HG02981 (cell line): ENCODE data around the gene PALS1.

Experiments
- ATAC-seq: cut with Tn5 transposase; IDR thresholded peaks from one replicate; pipeline ENCODE4 v1.9.1; 2021; ENCODE audit warnings: mild to moderate bottlenecking, moderate library complexity; ENCODE audit not compliant: unreplicated experiment

The PALS1 gene

DNA sequence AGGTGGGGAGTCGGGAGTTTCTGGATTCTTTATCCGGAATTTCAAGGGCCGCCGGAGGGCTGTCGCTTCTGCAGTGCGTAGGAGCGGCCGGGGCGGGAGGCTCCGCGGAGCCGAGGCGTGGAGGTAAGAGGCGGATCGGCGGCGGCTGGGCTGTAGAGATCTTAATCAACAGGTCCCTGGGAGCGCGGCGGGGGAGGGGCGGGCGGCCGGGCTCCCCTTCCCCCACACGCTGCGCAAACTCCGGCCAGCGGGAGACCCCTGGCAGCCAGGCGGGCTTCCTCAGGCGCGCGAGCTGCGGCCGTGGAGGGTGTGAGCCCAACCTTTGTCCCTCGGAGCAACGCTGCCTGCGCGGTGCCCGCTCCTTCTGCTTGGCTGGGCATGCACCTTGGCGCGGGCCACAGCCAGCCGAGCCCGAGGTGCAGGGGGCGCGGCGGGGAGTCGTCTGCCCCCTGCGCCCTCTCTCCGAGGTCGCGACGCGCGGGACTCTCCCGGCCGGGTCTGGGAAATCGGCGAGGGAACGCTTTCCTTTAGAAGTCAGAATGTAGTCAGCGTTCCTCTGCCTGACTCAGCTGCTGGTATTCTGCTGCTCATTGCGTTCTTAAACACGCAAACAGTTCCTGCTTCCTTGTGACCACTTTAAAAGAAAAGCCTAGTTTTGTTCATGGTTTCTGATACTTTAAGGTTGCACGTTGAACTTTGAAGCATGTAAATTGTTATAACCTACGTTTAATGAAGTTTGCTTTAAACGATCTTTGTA, at the start of gene PALS1:
TSS of gene PALS1 (plus strand) at position 25 of the 757 bp plus-strand sequence. CDS start 37,736 bp downstream, outside the sequence.
- ATAC-seq: peak; percentile 28

DNA sequence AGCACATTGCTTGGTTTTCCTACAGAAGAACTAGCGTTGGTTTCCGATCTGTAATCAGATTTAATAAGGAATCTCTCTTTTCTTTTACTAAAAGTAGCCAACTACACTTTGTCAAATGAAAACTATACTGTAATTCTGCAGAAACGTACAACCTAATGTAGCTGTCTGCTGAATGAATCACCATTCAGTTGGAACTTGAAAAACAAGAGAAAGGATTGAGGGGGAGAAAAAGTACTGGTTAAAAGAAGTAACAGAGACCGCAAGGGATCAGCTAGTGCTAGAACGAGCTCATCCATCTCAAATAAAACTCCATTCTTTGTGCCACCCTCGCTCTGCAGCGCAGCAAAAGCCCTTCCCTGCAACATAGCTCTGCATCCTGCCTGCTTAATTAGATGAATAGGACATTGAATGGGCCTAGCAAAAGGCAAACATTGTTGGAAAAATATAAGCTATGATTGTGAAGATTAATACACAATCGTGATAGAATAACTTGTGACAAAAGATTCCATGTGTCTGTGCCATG, 49.4 kb upstream of the PALS1 start:
- no peak for ATAC-seq

DNA sequence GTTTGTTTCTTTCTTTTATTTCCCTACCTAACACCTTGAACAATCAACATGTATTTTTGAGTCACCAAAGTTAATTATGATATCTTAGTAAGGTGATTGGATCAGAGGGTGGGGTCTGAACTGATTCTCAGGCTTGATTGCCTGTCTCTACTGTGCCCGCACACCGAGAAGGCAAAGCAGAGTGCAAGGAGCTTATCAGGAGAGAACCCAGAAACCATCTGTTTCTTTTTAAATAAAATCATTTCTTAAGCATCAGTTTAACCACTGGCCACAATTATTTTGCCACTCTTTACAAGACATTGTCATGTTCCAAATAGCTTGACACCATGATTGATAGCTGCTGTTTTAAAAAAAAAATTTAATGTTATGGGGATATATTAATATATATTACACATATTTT, 48.9 kb upstream of the PALS1 start:
- no peak for ATAC-seq

DNA sequence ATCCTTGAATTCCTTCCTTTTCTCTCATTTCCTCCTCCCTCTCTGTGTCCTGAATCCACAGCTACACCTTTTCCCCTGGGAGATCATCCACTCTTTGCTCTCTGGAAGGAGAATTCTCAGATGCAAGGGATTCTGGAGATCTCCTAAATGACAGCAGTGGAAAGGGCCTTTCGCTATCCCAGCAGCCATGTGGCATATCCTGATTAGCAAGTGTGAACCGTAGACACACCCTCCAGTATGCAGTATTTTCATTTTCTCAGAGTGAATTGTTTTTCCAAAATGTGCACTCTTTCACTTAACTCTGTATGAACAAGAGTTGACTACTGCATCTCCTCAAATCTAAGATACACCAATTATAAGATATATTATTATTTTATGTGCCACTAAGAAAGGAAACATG, 46.0 kb upstream of the PALS1 start:
- no peak for ATAC-seq

DNA sequence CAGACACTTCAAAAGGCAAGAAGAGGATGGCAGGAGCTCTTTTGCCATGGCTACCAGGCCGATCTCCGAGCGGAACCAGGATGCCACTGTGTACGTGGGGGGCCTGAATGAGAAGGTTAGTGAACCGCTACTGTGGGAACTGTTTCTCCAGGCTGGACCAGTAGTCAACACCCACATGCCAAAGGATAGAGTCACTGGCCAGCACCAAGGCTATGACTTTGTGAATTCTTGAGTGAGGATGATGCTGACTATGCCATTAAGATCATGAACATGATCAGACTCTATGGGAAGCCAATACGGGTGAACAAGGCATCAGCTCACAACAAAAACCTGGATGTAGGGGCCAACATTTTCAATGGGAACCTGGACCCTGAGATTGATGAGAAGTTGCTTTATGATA, 42.2 kb upstream of the PALS1 start:
- no peak for ATAC-seq

DNA sequence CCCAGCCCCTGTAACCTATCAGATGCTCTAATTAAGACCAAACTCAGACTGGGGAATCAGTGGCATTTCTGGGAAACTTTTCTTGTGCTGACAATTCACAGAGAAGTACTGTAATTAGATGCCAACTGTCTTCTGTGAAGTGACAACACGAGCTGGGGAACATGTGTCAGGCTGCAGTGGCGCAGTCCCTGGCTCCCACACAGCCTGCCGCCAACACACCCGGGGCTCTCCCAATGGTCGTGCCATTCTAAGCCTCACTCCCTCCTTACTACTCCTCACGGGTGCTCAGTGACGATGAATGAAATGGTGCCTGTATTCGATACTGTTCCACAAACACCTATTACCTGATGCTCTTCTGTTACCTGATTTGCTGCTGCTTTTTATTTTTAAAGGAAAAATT, 33.4 kb upstream of the PALS1 start:
- ATAC-seq: no peak

DNA sequence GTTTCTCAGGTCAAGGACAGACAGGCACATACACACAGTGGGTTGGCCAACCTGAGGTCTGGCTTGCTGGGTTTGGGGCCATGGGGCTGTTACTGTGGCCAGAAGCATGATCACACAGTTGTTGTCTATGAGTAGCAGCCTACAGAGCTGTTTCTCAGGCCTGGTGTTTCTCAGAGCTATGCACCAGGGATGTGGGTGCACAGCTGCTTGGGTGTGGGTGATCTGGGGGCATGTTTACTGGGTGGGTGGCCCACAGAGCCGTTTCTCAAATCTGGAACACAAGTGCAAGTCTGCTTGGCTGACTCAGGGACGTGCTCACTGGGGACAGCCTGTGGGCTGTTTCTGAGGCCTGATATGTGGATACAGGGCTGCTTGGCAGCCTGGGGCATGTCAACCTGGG, 23.1 kb upstream of the PALS1 start:
- no peak for ATAC-seq

DNA sequence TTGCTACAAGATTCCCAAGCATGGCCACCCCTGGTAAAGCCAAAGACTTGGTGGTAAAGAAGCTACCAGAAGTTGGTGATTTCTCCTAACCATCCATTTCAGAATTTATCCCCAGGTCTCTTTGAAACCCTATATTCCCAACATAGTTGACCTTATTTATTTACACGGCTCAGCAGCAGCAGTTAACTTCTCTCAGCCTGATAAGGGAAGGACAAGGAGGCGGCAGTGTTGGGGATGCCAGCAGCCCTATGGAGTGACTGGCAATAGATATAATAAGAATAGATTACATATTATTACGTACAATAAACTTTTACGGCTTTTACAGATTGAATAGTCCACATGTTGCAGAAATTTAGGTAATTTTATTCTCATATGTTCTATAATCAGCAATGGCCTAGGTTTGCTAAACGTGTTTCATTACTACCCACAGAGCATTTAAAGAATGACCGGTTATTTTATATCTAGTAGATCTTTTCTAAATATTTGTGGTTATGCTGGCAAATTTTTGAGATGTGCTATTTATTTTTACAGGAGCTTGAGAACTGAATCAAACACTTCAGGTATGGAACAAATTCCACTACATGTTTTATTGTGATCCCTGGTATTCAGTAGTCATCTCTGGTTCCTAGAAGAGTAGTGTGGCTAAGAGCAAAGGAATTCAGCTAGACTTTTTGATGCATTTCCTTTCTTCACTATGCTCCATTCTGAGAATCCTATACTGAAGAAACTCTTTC, 19.8 kb upstream of the PALS1 start:
- ATAC-seq: no peak

DNA sequence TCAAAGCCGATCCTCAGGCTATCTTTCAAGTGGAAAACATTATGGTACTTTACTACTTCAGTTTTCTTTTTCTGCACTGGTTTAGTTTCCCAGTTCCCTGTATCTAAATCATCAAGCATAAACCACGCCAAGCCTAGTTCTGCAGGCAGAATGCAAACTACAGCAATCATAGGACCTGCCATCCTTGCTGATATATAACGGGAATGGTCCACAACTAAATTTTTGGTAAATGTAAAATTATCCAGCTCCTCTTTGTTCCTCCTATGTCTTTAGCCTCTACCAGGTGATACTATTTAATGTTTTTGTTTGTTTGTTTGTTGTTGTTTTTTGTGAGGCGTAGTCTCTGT, 19.3 kb upstream of the PALS1 start:
- no peak for ATAC-seq

DNA sequence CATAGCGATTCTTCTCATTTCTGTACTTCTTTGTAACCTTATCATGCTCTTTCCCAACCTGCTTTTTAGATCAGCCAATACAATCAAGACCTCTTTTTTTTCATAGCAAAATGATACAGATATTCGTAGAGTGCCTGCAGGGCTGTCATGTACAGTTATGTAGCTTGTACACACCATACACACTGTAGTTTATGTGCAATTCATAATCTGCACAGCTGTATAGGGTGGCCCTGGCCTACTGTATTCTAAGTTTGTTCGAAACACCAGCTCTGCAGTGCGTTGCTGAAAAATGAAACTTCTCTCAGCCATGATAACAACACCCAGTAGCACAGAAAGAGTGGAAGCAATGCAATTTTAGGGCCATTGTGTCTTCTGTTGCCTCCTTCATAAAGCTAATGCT, 15.7 kb upstream of the PALS1 start:
- no peak for ATAC-seq

DNA sequence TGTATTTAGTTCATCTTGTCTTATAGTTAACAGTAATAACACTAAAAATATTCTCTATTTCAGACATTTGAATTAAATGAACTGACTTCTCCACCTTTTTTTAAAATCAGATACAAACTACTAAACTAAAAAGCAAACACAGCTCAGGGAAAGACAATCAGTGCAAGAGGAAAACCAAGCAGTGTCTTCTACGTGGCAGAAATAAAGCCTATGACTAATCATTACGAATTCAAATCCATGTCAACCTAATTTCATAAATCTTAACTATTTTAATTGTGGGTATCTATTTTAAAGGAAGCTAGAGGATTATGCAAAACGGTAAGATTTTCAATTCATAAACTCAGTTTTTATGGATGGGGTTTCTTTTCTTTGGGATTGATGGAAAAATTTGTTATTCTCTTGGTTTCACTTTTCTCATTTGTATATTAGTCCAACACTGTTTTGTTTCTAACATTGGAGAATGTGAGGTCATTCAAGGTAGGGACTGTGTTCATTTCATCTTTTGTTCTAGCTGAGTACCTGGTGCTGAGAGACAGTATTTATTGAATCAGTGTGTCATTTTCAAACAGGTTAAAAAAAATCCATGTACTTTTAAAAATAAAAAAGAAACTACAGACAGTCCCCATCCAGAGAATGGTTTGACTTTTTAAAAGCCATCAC, 12.8 kb upstream of the PALS1 start:
- no peak for ATAC-seq

DNA sequence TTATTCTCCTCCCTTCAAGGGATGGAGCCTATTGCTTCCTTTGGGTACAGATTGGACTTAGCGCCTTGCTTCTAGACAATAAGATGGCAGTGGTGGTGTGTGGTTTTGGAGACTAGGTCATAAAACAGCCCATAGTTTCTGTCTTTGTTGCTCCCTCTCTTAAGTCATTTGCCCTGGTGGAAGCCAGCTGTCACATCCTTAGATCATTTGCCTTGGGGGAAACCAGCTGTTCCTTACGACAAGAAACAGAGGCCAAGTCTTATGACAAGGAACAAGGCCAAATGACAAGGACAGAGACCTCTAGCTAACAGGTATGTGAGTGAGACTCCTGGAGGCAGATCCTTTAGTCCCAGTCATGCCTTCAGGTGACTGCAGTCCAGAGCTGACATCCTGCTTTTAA, 9.2 kb upstream of the PALS1 start:
- ATAC-seq: no peak

DNA sequence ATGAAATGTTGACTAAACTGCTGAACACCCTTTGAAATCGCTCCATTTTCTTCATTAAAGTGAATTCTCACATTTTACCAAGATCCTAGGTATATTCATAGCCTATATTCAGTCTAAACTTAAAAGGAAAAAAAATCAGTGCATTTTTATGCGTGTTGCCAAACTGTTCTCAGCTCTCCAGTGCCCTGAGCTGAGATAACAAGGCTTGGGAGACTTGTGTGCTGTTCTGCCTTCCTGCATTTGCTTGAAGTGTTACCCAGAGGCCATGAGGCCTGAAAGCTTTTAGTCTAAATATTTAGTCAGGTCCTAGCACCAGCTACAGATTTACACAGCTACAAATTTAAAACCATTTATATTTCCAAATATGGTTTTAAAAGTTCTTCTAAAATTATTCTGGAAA, 8.6 kb upstream of the PALS1 start:
- ATAC-seq: no peak

DNA sequence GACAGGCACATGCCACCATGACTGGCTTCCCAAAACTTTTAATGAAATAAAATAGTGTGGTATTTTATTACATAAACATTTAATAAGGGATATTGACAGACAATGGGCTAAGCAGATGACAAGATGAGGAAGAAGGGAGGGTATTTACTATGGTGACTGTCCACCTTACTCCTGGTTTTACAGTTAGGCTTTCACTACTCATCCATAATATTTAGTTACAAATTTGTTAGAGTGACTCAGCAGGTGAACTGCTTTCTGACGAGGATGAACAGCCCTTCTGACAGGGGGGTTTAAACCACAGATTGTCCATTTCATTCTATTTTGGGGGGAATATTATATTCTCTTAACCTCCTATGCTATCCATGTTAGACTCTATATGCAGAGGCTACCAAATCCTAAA, 3.6 kb upstream of the PALS1 start:
- ATAC-seq: no peak

DNA sequence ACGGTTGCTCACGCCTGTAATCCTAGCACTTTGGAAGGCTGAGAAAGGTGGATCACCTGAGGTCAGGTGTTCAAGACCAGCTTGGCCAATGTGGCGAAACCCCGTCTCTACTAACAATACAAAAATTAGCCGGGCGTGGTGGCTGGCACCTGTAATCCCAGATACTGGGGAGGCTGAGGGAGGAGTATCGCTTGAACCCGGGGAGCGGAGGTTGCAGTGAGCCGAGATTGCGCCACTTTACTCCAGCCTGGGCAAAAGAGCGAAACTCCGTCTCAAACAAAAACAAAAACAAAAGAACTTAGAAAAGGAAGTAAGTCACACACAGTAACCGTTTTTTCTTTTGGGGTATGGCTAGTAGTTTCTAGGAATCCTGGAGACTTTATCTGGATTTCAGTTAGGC, 1.7 kb upstream of the PALS1 start:
- ATAC-seq: no peak

DNA sequence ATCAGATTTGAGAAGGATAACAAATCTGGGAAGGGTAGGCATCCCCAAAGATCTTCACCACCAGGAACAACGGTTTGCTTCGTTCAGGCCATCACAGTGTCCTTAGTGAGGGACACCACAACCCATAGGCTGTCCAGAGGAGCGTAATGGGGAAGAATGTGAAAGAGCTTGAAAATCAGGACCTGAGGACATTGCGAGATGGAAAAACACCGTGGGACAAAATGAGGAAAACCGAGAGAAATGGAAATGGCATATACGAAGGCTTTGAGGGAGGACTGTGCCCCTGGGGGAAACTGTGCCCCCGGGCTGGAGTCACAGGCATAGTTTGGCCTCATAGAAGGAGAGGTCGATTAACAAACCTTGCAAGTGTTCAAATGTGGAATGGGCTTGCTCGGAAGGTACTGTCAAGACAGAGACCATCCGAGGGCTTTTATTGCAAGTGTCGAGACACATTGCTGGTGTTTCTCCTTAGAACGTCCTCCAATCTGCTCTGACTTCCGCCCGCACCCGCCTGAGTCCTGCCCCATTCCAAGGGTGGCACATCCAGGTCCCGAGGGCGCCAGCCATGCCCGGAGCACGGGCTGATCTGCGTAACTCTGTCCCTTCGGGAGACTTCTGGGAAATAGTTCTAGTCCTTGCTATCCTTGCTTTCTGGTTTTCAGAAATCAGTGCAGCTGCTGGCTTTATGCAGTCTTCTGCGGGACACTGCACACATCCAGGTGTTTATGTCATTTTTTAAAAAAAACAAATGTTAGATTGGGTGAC, 885 bp upstream of the PALS1 start:
- peak; percentile 11 for ATAC-seq

DNA sequence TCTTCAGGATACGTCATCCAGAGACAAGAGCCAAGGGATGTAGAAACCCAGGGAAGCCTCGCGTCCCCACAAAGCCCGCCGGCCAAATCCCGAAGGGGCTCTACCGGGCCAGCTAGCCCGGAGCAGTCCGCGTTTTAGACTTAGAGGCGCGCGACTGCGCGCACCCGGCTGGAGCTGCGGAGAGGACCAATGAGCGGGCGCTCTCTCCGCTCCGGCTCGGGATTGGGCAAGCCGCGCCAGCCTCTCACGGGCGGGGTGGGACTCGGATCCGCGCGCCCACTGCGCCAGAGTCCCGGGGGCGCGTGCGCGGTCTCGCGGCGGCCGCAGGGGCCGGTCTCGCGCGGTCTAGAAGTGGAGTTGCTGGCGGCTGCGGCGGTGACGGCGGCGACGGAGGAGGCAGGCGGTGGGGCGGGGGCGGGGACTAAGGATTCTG, 241 bp upstream of the PALS1 start:
- ATAC-seq: peak; percentile 93

DNA sequence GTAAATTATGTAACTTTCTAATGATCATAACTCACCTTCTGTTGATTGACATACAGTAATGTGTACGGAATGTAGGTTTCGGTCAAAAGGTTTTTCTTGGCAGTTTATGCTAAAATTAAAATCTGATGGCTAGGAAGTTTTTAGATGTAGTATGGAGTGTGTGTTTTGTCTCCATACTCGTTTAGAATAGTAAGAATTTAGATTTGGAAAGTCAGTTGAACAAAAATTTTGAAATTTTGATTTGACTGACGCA, 859 bp downstream of the PALS1 start:
- no peak for ATAC-seq

DNA sequence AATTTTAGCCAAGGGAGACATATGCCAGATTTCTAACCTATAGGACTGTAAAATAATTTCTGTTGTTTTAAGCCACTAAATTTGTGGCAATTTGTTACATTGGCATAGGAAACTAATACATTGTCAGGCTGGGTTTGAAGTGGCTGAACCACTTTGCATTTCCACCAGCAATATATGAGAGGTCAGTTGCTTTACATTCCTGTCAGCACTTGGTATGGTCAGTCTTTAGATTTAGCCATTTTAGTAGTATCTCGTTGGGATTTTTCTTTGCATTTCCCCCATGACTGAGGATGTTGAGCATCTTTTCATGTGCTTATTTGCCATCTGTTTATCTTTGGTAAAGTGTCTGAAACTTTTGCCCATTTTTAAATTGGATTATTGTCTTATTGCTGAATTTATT, 3.9 kb downstream of the PALS1 start:
- ATAC-seq: no peak

DNA sequence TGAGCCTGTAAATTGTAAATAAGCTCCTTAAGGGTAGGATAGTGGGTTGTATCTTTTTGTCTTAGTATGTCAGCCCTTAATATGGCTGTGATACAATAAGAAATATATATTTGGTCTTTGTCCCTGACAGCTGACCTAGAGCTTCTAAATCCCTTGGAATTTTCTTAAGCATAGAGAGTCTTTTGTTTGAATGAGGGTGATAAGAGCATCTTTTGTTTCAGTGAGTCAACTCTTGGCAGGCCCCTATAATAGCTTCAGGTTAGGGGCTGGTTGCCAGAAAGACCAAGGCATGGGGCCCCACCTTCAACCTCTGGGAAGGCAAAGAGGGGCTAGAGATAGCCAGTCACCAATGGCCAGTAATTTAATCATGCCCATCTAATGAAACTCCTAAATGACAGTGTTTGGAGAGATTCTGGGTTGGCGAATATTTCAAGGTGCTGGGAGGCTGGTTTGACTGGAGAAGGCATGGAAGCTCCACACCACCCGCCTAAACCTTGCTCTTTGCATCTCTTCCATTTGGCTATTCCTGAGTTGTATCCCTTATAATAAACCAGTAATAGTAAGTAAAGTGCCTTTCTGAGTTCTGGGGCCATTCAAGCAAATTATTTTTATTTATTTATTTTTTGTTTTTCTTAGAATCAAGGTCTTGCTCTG, 10.5 kb downstream of the PALS1 start:
- no peak for ATAC-seq

DNA sequence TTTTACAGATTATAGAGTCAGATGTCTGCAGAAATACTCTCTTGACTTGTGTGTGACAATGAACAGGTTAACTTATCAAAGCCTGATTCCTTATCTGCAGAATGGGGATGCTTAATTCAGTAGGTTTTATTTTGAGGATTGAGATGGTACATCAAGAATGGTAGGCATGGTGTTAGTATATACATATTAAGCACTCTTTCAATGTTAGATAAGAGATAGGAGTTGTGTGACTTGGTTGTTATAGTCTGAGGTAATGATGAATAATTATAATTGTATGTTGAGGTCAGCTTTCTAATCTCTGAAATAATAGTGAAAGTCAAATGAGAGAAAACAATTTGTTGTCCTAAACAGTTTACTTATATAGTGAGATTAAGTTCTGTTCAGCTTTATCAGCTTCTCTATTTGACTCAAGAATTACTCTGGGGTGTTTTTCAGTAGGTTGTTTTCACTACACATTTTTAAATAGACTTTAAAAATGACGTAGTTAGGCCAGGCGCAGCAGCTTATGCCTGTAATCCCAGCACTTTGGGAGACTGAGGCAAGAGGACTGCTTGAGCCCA, 11.9 kb downstream of the PALS1 start:
- ATAC-seq: no peak
